Gastrocnemius medialis (tissue), 4 donors: ENCODE measurements around the gene IMP4. TPM values are rescaled to one million over a fixed set of nuclear protein-coding genes. Genes with fewer than 3 reads are reported as not detected.
"Not testable (repeated sequence)": the region's sequence is repeated elsewhere in the genome, so short reads cannot be mapped to it uniquely, and the experiment has no call there.

Experiments used
- ATAC-seq, 2 donors: fragments of 150-250 bp; one replicate each; pipeline ENCODE4 v1.9.1; 2016
- DNase-seq, 2 donors: peaks; one replicate each; pipeline ENCODE4 v3.0.0-alpha.2; 2019
- H3K27ac ChIP-seq, 4 donors: fragments of 200-600 bp; sonication (generic); 1 replicate in 1 of 4; 2 replicates in 3 of 4; pipeline ENCODE4 v1.5.1; 2016 to 2018; ENCODE audit warnings: mild to moderate bottlenecking in 2 of 4, moderate library complexity in 1 of 4
- H3K27me3 ChIP-seq, 3 donors: fragments of 200-600 bp; sonication (generic) in 2 of 3; 1 replicate in 1 of 3; 2 replicates in 2 of 3; pipeline versions ENCODE4 v1.5.1 to v1.6.0; 2016 to 2019; ENCODE audit warnings: mild to moderate bottlenecking in 1 of 3, moderate library complexity in 1 of 3
- H3K36me3 ChIP-seq, 2 donors: fragments of 200-600 bp; sonication (generic) in 1 of 2; one replicate each; pipeline ENCODE4 v1.5.1; 2017 to 2018
- H3K4me1 ChIP-seq, 2 donors: fragments of 200-600 bp; sonication (generic) in 1 of 2; one replicate each; pipeline ENCODE4 v1.5.1; 2016 to 2017; ENCODE audit warnings: mild to moderate bottlenecking in 2 of 2
- H3K4me3 ChIP-seq, 4 donors: fragments of 200-600 bp; sonication (generic) in 3 of 4; 1 replicate in 1 of 4; 2 replicates in 3 of 4; pipeline ENCODE4 v1.5.1; 2016 to 2019; ENCODE audit warnings: mild to moderate bottlenecking in 2 of 4
- H3K9me3 ChIP-seq, 3 donors: fragments of 200-600 bp; sonication (generic) in 2 of 3; 1 replicate in 1 of 3; 2 replicates in 2 of 3; pipeline ENCODE4 v1.5.1; 2016 to 2019
- CTCF ChIP-seq, 5 experiments: fragments of 450-650 bp in 3 of 5; fragments of 200-600 bp in 2 of 5; sonication (generic) in 2 of 5; IDR thresholded peaks in 4 of 5; conservative IDR thresholded peaks in 1 of 5; 1 replicate in 4 of 5; 2 replicates in 1 of 5; pipeline ENCODE4 v1.5.1; 2016 to 2019; ENCODE audit warnings: antibody characterized with exemption in 5 of 5, mild to moderate bottlenecking in 3 of 5, moderate library complexity in 3 of 5
- POLR2A ChIP-seq, 2 donors: fragments of 450-650 bp; IDR thresholded peaks; one replicate each; pipeline ENCODE4 v1.6.1; 2017; ENCODE audit warnings: antibody characterized with exemption in 2 of 2, mild to moderate bottlenecking in 2 of 2, moderate library complexity in 2 of 2
- in situ Hi-C, 4 donors: fragments of 200-750 bp; cut with MboI; loops; one replicate each; pipeline versions ENCODE4 v1.15.0 to v1.8.0; 2017; ENCODE audit warnings: low sequenced_read_pairs in 4 of 4
- intact Hi-C: fragments of 100-400 bp; cut with DNase I; formaldehyde crosslinking; loops from one replicate; pipeline ENCODE4 v1.15.1; 2023; ENCODE audit warnings: low total_unique reads
- total RNA-seq, 4 donors: library from RNA; depleted of rRNA; stranded (reverse); fragments of >200 nt; gene quantifications; one replicate each; pipeline versions ENCODE4 v1.1.0 to v1.2.3, GENCODE V29; 2016

IMP4 gene
- total RNA-seq, 4 donors from 2014 or later: 114 to 179 (median 149) TPM

GRCh38 chr2:130327703-130328527 lies 14.8 kb upstream of the IMP4 start:
- no peak for ATAC-seq
- Histone ChIP-seq H3K27me3 (peaks cover 0 to 13% (median 9%) of the 10 kb centered on the region in 3 donors), H3K4me3 (no peak overlapping the region), H3K27ac (no peak overlapping the region), H3K36me3 (no peaks in the 10 kb centered on the region), H3K9me3 (no peaks in the 10 kb centered on the region), H3K4me1 (no peaks in the 10 kb centered on the region)
- intact Hi-C loops (no loop called here), in situ Hi-C loops (loop anchor here in 3 of 4 donors (25.0 kb wide), 2 partner anchors 141 to 391 kb away; partner anchors contain the start of genes MZT2B (in 3 of the 3), SMPD4 (in 3 of the 3) and TUBA3E (in 3 of the 3))
- no peak for DNase-seq
- no peak for TF ChIP-seq CTCF (IDR thresholded peaks at IDR 0.05 in 4 of 5, conservative IDR thresholded peaks at IDR 0.05 in 1 of 5)
- TF ChIP-seq POLR2A (IDR thresholded peaks at IDR 0.05): no peak

GRCh38 chr2:130328710-130329109 lies 14.0 kb upstream of the IMP4 start:
- in situ Hi-C loops (loop anchor here in 3 of 4 donors (25.0 kb wide), 2 partner anchors 141 to 391 kb away; partner anchors contain the start of genes MZT2B (in 3 of the 3), SMPD4 (in 3 of the 3) and TUBA3E (in 3 of the 3)), intact Hi-C loops (no loop called here)
- no peak for DNase-seq
- H3K27me3 ChIP-seq: peaks cover 0 to 13% (median 9%) of the 10 kb centered on the region in 3 donors
- TF ChIP-seq POLR2A (IDR thresholded peaks at IDR 0.05) (no peak), CTCF (IDR thresholded peaks at IDR 0.05 in 4 of 5, conservative IDR thresholded peaks at IDR 0.05 in 1 of 5) (no peak)
- H3K36me3 ChIP-seq: no peaks in the 10 kb centered on the region
- no peak overlapping the region for H3K27ac ChIP-seq
- H3K4me1 ChIP-seq: no peaks in the 10 kb centered on the region
- H3K9me3 ChIP-seq: no peaks in the 10 kb centered on the region
- H3K4me3 ChIP-seq: no peak overlapping the region
- ATAC-seq: no peak

- H3K4me3 ChIP-seq: no peak overlapping the region
- no peaks in the 10 kb centered on the region for H3K4me1 ChIP-seq
- intact Hi-C loops (loop anchor here (2.0 kb wide), 1 partner anchor 150 kb away; the partner anchor contains the start of gene MZT2B), in situ Hi-C loops (loop anchor here in 3 of 4 donors (25.0 kb wide), 2 partner anchors 145 to 395 kb away; partner anchors contain the start of genes MZT2B (in 3 of the 3), SMPD4 (in 3 of the 3) and TUBA3E (in 3 of the 3))
- DNase-seq: no peak
- H3K27me3 ChIP-seq: peaks cover 0 to 9% (median 4%) of the 10 kb centered on the region in 3 donors
- ATAC-seq: peak; percentile 74 to 82
- H3K27ac ChIP-seq: no peak overlapping the region
- no peaks in the 10 kb centered on the region for H3K9me3 ChIP-seq
- TF ChIP-seq CTCF (IDR thresholded peaks at IDR 0.05 in 4 of 5, conservative IDR thresholded peaks at IDR 0.05 in 1 of 5): peak; percentile 46 to 86 (median 77)
- no peak for TF ChIP-seq POLR2A (IDR thresholded peaks at IDR 0.05)
- no peaks in the 10 kb centered on the region for H3K36me3 ChIP-seq
Measured at GRCh38 chr2:130332271-130333073, 10.2 kb upstream of the IMP4 start.

GRCh38 chr2:130333253-130333652 lies 9.4 kb upstream of the IMP4 start:
- H3K27ac ChIP-seq, H3K4me1 ChIP-seq, ATAC-seq, H3K4me3 ChIP-seq, H3K9me3 ChIP-seq, DNase-seq, H3K36me3 ChIP-seq, H3K27me3 ChIP-seq: not testable (repeated sequence)
- in situ Hi-C loops (loop anchor here in 3 of 4 donors (25.0 kb wide), 2 partner anchors 146 to 396 kb away; partner anchors contain the start of genes MZT2B (in 3 of the 3), SMPD4 (in 3 of the 3) and TUBA3E (in 3 of the 3)), intact Hi-C loops (loop anchor here (2.0 kb wide), 1 partner anchor 150 kb away; the partner anchor contains the start of gene MZT2B)
